ENCODE data around the gene FKBP15.

GRCh38 chr9:113231701-113232100 lies 10.6 kb upstream of the FKBP15 start:
- TF ChIP-seq, protein P1, sequence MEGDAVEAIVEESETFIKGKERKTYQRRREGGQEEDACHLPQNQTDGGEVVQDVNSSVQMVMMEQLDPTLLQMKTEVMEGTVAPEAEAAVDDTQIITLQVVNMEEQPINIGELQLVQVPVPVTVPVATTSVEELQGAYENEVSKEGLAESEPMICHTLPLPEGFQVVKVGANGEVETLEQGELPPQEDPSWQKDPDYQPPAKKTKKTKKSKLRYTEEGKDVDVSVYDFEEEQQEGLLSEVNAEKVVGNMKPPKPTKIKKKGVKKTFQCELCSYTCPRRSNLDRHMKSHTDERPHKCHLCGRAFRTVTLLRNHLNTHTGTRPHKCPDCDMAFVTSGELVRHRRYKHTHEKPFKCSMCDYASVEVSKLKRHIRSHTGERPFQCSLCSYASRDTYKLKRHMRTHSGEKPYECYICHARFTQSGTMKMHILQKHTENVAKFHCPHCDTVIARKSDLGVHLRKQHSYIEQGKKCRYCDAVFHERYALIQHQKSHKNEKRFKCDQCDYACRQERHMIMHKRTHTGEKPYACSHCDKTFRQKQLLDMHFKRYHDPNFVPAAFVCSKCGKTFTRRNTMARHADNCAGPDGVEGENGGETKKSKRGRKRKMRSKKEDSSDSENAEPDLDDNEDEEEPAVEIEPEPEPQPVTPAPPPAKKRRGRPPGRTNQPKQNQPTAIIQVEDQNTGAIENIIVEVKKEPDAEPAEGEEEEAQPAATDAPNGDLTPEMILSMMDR (IDR thresholded peaks at IDR 0.05), result no peak
- TF ChIP-seq ATF3 (CRISPR knock-in tag; conservative IDR thresholded peaks at IDR 0.05) (no peak), FOXP1 (CRISPR knock-in tag; IDR thresholded peaks at IDR 0.05; ENCODE audit: borderline replicate concordance) (no peak), GABPB1 (CRISPR knock-in tag; IDR thresholded peaks at IDR 0.05) (no peak), ZNF263 (CRISPR knock-in tag; IDR thresholded peaks at IDR 0.05; ENCODE audit: low read depth) (no peak), CREM (CRISPR knock-in tag; IDR thresholded peaks at IDR 0.05) (no peak), PREB (CRISPR knock-in tag; IDR thresholded peaks at IDR 0.05; ENCODE audit: borderline replicate concordance) (no peak)
- TF ChIP-seq, protein P2, sequence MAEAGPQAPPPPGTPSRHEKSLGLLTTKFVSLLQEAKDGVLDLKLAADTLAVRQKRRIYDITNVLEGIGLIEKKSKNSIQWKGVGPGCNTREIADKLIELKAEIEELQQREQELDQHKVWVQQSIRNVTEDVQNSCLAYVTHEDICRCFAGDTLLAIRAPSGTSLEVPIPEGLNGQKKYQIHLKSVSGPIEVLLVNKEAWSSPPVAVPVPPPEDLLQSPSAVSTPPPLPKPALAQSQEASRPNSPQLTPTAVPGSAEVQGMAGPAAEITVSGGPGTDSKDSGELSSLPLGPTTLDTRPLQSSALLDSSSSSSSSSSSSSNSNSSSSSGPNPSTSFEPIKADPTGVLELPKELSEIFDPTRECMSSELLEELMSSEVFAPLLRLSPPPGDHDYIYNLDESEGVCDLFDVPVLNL (CRISPR knock-in tag; IDR thresholded peaks at IDR 0.05; ENCODE audit: borderline replicate concordance, low read depth), result no peak
- TF ChIP-seq, protein P3, sequence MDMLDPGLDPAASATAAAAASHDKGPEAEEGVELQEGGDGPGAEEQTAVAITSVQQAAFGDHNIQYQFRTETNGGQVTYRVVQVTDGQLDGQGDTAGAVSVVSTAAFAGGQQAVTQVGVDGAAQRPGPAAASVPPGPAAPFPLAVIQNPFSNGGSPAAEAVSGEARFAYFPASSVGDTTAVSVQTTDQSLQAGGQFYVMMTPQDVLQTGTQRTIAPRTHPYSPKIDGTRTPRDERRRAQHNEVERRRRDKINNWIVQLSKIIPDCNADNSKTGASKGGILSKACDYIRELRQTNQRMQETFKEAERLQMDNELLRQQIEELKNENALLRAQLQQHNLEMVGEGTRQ (CRISPR knock-in tag; IDR thresholded peaks at IDR 0.05), result no peak
